Lower leg skin (tissue), 3 donors: Measurements from ENCODE around the gene CCDC78.

Source experiments
- POLR2A ChIP-seq, 2 donors: fragments of 450-650 bp; IDR thresholded peaks; one replicate each; pipeline ENCODE4 v1.6.1; 2016 to 2017; ENCODE audit warnings: antibody characterized with exemption in 2 of 2, mild to moderate bottlenecking in 1 of 2, moderate library complexity in 1 of 2
- TF ChIP-seq, protein P1 (sequence below), 3 donors: fragments of 450-650 bp; IDR thresholded peaks; one replicate each; pipeline ENCODE4 v1.5.1; 2016; ENCODE audit warnings: antibody characterized with exemption in 3 of 3, mild to moderate bottlenecking in 3 of 3, moderate library complexity in 2 of 3

DNA sequence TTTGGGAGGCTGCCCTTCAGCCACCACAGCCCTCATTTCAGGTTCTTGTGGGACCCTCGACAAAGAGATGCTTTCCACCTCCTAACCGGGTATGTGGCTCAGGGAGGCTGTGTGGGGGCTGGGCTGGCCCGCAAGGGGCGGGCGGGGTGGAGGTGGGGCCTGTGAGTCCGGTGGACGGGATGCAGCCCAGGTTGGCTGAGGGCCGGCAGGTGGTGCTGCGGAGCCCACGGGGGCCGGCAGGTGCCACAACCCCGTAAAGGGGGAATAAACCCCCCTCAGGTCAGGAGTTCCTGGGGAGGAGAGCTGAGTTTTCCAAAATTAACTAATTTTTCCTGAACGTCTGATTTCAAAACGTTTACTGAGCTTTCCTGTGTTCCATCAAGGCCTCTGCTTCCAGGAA, 19.5 kb upstream of the CCDC78 start:
- TF ChIP-seq, protein P1, sequence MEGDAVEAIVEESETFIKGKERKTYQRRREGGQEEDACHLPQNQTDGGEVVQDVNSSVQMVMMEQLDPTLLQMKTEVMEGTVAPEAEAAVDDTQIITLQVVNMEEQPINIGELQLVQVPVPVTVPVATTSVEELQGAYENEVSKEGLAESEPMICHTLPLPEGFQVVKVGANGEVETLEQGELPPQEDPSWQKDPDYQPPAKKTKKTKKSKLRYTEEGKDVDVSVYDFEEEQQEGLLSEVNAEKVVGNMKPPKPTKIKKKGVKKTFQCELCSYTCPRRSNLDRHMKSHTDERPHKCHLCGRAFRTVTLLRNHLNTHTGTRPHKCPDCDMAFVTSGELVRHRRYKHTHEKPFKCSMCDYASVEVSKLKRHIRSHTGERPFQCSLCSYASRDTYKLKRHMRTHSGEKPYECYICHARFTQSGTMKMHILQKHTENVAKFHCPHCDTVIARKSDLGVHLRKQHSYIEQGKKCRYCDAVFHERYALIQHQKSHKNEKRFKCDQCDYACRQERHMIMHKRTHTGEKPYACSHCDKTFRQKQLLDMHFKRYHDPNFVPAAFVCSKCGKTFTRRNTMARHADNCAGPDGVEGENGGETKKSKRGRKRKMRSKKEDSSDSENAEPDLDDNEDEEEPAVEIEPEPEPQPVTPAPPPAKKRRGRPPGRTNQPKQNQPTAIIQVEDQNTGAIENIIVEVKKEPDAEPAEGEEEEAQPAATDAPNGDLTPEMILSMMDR (IDR thresholded peaks at IDR 0.05), result no peak
- no peak for TF ChIP-seq POLR2A (IDR thresholded peaks at IDR 0.05)
